Uterus (tissue), 4 donors: ENCODE data around the gene MARS2. TPM values are rescaled to one million over a fixed set of nuclear protein-coding genes. Genes with fewer than 3 reads are reported as not detected.

Experiments used
- DNase-seq, 2 donors: peaks; one replicate each; pipeline ENCODE4 v3.0.0-alpha.2; 2019 to 2020
- H3K27ac ChIP-seq, 2 donors: fragments of 200-600 bp; sonication (generic); 1 replicate in 1 of 2; 2 replicates in 1 of 2; pipeline ENCODE4 v1.5.1; 2016 to 2018
- H3K27me3 ChIP-seq, 2 donors: fragments of 200-600 bp; sonication (generic); one replicate each; pipeline ENCODE4 v1.5.1; 2018 to 2019; ENCODE audit warnings: control low read depth in 1 of 2
- H3K36me3 ChIP-seq, 2 donors: fragments of 200-600 bp; sonication (generic); one replicate each; pipeline ENCODE4 v1.5.1; 2019; ENCODE audit warnings: control low read depth in 1 of 2
- H3K4me1 ChIP-seq, 2 donors: fragments of 200-600 bp; sonication (generic); one replicate each; pipeline ENCODE4 v1.5.1; 2018 to 2019; ENCODE audit warnings: control low read depth in 1 of 2
- H3K4me3 ChIP-seq, 2 donors: fragments of 200-600 bp; sonication (generic); 1 replicate in 1 of 2; 2 replicates in 1 of 2; pipeline ENCODE4 v1.5.1; 2018 to 2019; ENCODE audit warnings: mild to moderate bottlenecking in 1 of 2
- H3K9me3 ChIP-seq, 2 donors: fragments of 200-600 bp; sonication (generic); one replicate each; pipeline ENCODE4 v1.5.1; 2019; ENCODE audit warnings: control low read depth in 1 of 2
- POLR2A ChIP-seq, 2 donors: fragments of 450-650 bp; IDR thresholded peaks; one replicate each; pipeline ENCODE4 v1.6.1; 2016; ENCODE audit warnings: antibody characterized with exemption in 2 of 2, mild to moderate bottlenecking in 1 of 2, moderate library complexity in 1 of 2
- intact Hi-C: fragments of 100-400 bp; cut with DNase I; formaldehyde crosslinking; loops from one replicate; pipeline ENCODE4 v1.15.1; 2023; ENCODE audit warnings: low total_unique reads
- total RNA-seq, 4 donors: library from RNA; depleted of rRNA in 3 of 4; stranded (reverse); fragments of >200 nt in 3 of 4; gene quantifications; one replicate each; pipeline versions ENCODE4 v1.1.0 to v1.2.4, GENCODE V29; 2014 to 2023
- TF ChIP-seq, protein P1 (sequence below), 4 experiments: fragments of 200-600 bp in 2 of 4; fragments of 450-650 bp in 2 of 4; sonication (generic) in 2 of 4; IDR thresholded peaks; one replicate each; pipeline ENCODE4 v1.5.1; 2016 to 2019; ENCODE audit warnings: antibody characterized with exemption in 4 of 4, mild to moderate bottlenecking in 2 of 4, moderate library complexity in 1 of 4
- donor health status: DM: yes; HTN: yes; CAD: no.

The MARS2 gene
- 10 to 100 TPM in 1 of 4 donors, 1 to 10 TPM in 2, not detected in 1; 4.7 to 17.9 (median 8.0) TPM for total RNA-seq

GRCh38 chr2:197705121-197705911 lies at the start of gene MARS2:
MARS2 (plus strand) TSS chr2:197705369; CDS start chr2:197705406, 37 bp downstream.
- intact Hi-C loops = loop anchor here (10.0 kb wide), 1 partner anchor 589 kb away; no protein-coding TSS in a partner anchor
- H3K27ac ChIP-seq = peak within 1 kb of the TSS; percentile 77 to 88
- no peaks in the 10 kb centered on the region for H3K36me3 ChIP-seq
- no peaks in the 10 kb centered on the region for H3K9me3 ChIP-seq
- H3K27me3 ChIP-seq = no peaks in the 10 kb centered on the region
- peaks cover 0 to 6% of the 10 kb centered on the region in 2 donors for H3K4me1 ChIP-seq
- peak within 1 kb of the TSS; percentile 83 to 93 for H3K4me3 ChIP-seq
- TF ChIP-seq, protein P1, sequence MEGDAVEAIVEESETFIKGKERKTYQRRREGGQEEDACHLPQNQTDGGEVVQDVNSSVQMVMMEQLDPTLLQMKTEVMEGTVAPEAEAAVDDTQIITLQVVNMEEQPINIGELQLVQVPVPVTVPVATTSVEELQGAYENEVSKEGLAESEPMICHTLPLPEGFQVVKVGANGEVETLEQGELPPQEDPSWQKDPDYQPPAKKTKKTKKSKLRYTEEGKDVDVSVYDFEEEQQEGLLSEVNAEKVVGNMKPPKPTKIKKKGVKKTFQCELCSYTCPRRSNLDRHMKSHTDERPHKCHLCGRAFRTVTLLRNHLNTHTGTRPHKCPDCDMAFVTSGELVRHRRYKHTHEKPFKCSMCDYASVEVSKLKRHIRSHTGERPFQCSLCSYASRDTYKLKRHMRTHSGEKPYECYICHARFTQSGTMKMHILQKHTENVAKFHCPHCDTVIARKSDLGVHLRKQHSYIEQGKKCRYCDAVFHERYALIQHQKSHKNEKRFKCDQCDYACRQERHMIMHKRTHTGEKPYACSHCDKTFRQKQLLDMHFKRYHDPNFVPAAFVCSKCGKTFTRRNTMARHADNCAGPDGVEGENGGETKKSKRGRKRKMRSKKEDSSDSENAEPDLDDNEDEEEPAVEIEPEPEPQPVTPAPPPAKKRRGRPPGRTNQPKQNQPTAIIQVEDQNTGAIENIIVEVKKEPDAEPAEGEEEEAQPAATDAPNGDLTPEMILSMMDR (IDR thresholded peaks at IDR 0.05) = peak in 1 of 4 experiments; percentile 6
- peak; percentile 35 to 46 for TF ChIP-seq POLR2A (IDR thresholded peaks at IDR 0.05)
- DNase-seq = peak; percentile 91 to 93

DNA sequence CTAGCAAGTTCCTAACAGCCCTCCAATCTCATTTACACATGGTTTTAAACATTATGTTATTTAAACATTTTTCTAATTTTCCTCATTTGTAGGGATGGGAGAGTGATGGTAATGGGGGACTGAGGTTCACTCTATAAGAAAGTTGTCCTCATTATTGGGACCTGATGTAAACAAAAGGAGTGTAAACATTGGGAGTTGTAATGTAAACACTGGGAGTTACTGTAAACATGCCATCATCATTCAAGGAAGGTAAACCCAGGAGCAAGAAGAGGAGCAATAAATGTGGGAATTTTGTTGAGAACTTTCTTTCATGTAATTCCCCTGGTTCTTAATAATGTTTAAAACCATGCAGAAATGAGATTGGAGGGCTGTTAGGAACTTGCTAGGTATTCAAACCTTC lies 47.6 kb upstream of the MARS2 start:
- H3K4me3 ChIP-seq = no peak overlapping the region
- H3K27ac ChIP-seq = no peak overlapping the region
- no peaks in the 10 kb centered on the region for H3K9me3 ChIP-seq
- DNase-seq = no peak
- H3K27me3 ChIP-seq = no peaks in the 10 kb centered on the region
- H3K4me1 ChIP-seq = no peaks in the 10 kb centered on the region
- H3K36me3 ChIP-seq = no peaks in the 10 kb centered on the region
- TF ChIP-seq, protein P1 (IDR thresholded peaks at IDR 0.05) = no peak
- no peak for TF ChIP-seq POLR2A (IDR thresholded peaks at IDR 0.05)
- intact Hi-C loops = no loop called here

- no peak overlapping the region for H3K27ac ChIP-seq
- no peaks in the 10 kb centered on the region for H3K36me3 ChIP-seq
- no peaks in the 10 kb centered on the region for H3K27me3 ChIP-seq
- no peaks in the 10 kb centered on the region for H3K4me1 ChIP-seq
- DNase-seq = no peak
- no peak overlapping the region for H3K4me3 ChIP-seq
- intact Hi-C loops = no loop called here
- H3K9me3 ChIP-seq = peaks cover 0 to 12% of the 10 kb centered on the region in 2 donors
- no peak for TF ChIP-seq POLR2A (IDR thresholded peaks at IDR 0.05)
- TF ChIP-seq, protein P1 (IDR thresholded peaks at IDR 0.05) = no peak
Observed at GRCh38 chr2:197661626-197662025, 43.5 kb upstream of the MARS2 start.

- no peaks in the 10 kb centered on the region for H3K4me1 ChIP-seq
- H3K27me3 ChIP-seq = no peaks in the 10 kb centered on the region
- H3K4me3 ChIP-seq = no peak overlapping the region
- no peak for DNase-seq
- no peaks in the 10 kb centered on the region for H3K36me3 ChIP-seq
- H3K27ac ChIP-seq = no peak overlapping the region
- intact Hi-C loops = no loop called here
- no peak for TF ChIP-seq POLR2A (IDR thresholded peaks at IDR 0.05)
- TF ChIP-seq, protein P1 (IDR thresholded peaks at IDR 0.05) = no peak
- peaks cover 0 to 16% of the 10 kb centered on the region in 2 donors for H3K9me3 ChIP-seq
Observed at GRCh38 chr2:197666277-197666676, 38.9 kb upstream of the MARS2 start.

- Histone ChIP-seq H3K27me3 (no peaks in the 10 kb centered on the region), H3K4me1 (no peaks in the 10 kb centered on the region), H3K4me3 (no peak overlapping the region), H3K27ac (no peak overlapping the region), H3K9me3 (peaks cover 0 to 16% of the 10 kb centered on the region in 2 donors), H3K36me3 (no peaks in the 10 kb centered on the region)
- DNase-seq = no peak
- no peak for TF ChIP-seq POLR2A (IDR thresholded peaks at IDR 0.05)
- TF ChIP-seq, protein P1 (IDR thresholded peaks at IDR 0.05) = no peak
- intact Hi-C loops = no loop called here
Observed at GRCh38 chr2:197668296-197668695, 36.9 kb upstream of the MARS2 start.
